Left ventricle myocardium inferior (tissue), 1 donor: ENCODE results near the gene FBN1. TPM values are rescaled to one million over a fixed set of nuclear protein-coding genes. Genes with fewer than 3 reads are reported as not detected.

Experiments
- DNase-seq: peaks from one replicate; pipeline ENCODE4 v3.0.0-alpha.2; 2020
- H3K27ac ChIP-seq: fragments of 200-600 bp; replicated peaks from 2 replicates; pipeline ENCODE4 v1.8.0; 2021
- H3K27me3 ChIP-seq: fragments of 200-600 bp; 2 replicates; pipeline ENCODE4 v1.8.0; 2021; ENCODE audit warnings: low read depth
- H3K36me3 ChIP-seq: fragments of 200-600 bp; 2 replicates; pipeline ENCODE4 v1.8.0; 2021
- H3K4me1 ChIP-seq: fragments of 200-600 bp; 2 replicates; pipeline ENCODE4 v1.8.0; 2021
- H3K4me3 ChIP-seq: fragments of 200-600 bp; 2 replicates; pipeline ENCODE4 v1.8.0; 2021; ENCODE audit warnings: mild to moderate bottlenecking, moderate library complexity
- H3K9me3 ChIP-seq: fragments of 200-600 bp; replicated peaks from 2 replicates; pipeline ENCODE4 v1.8.0; 2021
- CTCF ChIP-seq: fragments of 200-600 bp; IDR thresholded peaks from 2 replicates; pipeline ENCODE4 v1.8.0; 2021; ENCODE audit warnings: antibody characterized with exemption, mild to moderate bottlenecking, borderline replicate concordance
- intact Hi-C: fragments of 100-400 bp; cut with micrococcal nuclease; formaldehyde crosslinking; loops from one replicate; pipeline ENCODE4 v1.11.0; 2022
- total RNA-seq: library from RNA; stranded (reverse); fragmentation: NEBNext Ultra II Directional; extraction: Animal tissue kit (Norgen Biotek cat#: 25700); gene quantifications from one replicate; pipeline ENCODE4 v1.2.1, GENCODE V29; 2021
- donor health status: DM: no; HTN: yes; CAD: no; lungs with severe emphysema.

Gene FBN1
- total RNA-seq, 1 donor from 2014 or later = 45.5 TPM

GRCh38 chr15:48392356-48392755, 253.2 kb downstream of the FBN1 start:
- Histone ChIP-seq H3K4me3 (no peak overlapping the region), H3K9me3 (no peaks in the 10 kb centered on the region), H3K27ac (peak overlapping the region; percentile 62), H3K27me3 (no peaks in the 10 kb centered on the region), H3K4me1 (peaks cover 33% of the 10 kb centered on the region), H3K36me3 (no peaks in the 10 kb centered on the region)
- no peak for TF ChIP-seq CTCF
- intact Hi-C loops = no loop called here
- DNase-seq = peak; percentile 36

GRCh38 chr15:48391950-48392349, 253.6 kb downstream of the FBN1 start:
- Histone ChIP-seq H3K36me3 (no peaks in the 10 kb centered on the region), H3K27me3 (no peaks in the 10 kb centered on the region), H3K4me1 (peaks cover 33% of the 10 kb centered on the region), H3K9me3 (no peaks in the 10 kb centered on the region), H3K27ac (peak overlapping the region; percentile 62), H3K4me3 (no peak overlapping the region)
- no peak for TF ChIP-seq CTCF
- intact Hi-C loops = no loop called here
- no peak for DNase-seq

- H3K9me3 ChIP-seq = no peaks in the 10 kb centered on the region
- no peaks in the 10 kb centered on the region for H3K27me3 ChIP-seq
- intact Hi-C loops = no loop called here
- no peak for TF ChIP-seq CTCF
- peaks cover 14% of the 10 kb centered on the region for H3K4me1 ChIP-seq
- H3K27ac ChIP-seq = peak overlapping the region; percentile 44
- no peak for DNase-seq
- H3K36me3 ChIP-seq = no peaks in the 10 kb centered on the region
- H3K4me3 ChIP-seq = no peak overlapping the region
Measured at GRCh38 chr15:48389691-48390143, 255.8 kb downstream of the FBN1 start.

GRCh38 chr15:48388910-48389309, 256.6 kb downstream of the FBN1 start:
- H3K4me1 ChIP-seq = peaks cover 13% of the 10 kb centered on the region
- intact Hi-C loops = no loop called here
- TF ChIP-seq CTCF = no peak
- H3K27me3 ChIP-seq = no peaks in the 10 kb centered on the region
- no peaks in the 10 kb centered on the region for H3K9me3 ChIP-seq
- peak overlapping the region; percentile 44 for H3K27ac ChIP-seq
- no peaks in the 10 kb centered on the region for H3K36me3 ChIP-seq
- H3K4me3 ChIP-seq = no peak overlapping the region
- no peak for DNase-seq

- H3K4me1 ChIP-seq = peaks cover 13% of the 10 kb centered on the region
- no peaks in the 10 kb centered on the region for H3K27me3 ChIP-seq
- no peak for TF ChIP-seq CTCF
- no peak overlapping the region for H3K27ac ChIP-seq
- H3K4me3 ChIP-seq = no peak overlapping the region
- no peaks in the 10 kb centered on the region for H3K36me3 ChIP-seq
- H3K9me3 ChIP-seq = no peaks in the 10 kb centered on the region
- intact Hi-C loops = no loop called here
- DNase-seq = no peak
Measured at GRCh38 chr15:48388016-48388851, 257.3 kb downstream of the FBN1 start.
